Left lung (tissue), 10 donors: ENCODE measurements around the gene OSBPL1A. TPM values are rescaled to one million over a fixed set of nuclear protein-coding genes. Genes with fewer than 3 reads are reported as not detected.
A peak's percentile ranks its signal among the peaks of the same experiment; 100 is the strongest.

ENCODE experiments used
- ATAC-seq: fragments of 200-7000 bp; cut with Tn5 transposase; one replicate; pipeline ENCODE4 v1.9.1; 2020; ENCODE audit warnings: moderate library complexity
- DNase-seq, 4 donors: peaks; one replicate each; pipeline ENCODE4 v3.0.0-alpha.2; 2013 to 2020
- H3K27ac ChIP-seq, 2 donors: fragments of 200-600 bp; sonication (generic) in 1 of 2; one replicate each; pipeline versions ENCODE4 v1.5.0 to v1.8.0; 2020 to 2021
- H3K27me3 ChIP-seq, 2 donors: fragments of 200-600 bp; sonication (generic) in 1 of 2; one replicate each; pipeline versions ENCODE4 v1.5.0 to v1.8.0; 2020 to 2021
- H3K36me3 ChIP-seq, 2 donors: fragments of 200-600 bp; sonication (generic) in 1 of 2; one replicate each; pipeline versions ENCODE4 v1.5.0 to v1.8.0; 2020 to 2021
- H3K4me1 ChIP-seq, 2 donors: fragments of 200-600 bp; one replicate each; pipeline ENCODE4 v1.8.0; 2021
- H3K4me3 ChIP-seq, 2 donors: fragments of 200-600 bp; sonication (generic) in 1 of 2; one replicate each; pipeline versions ENCODE4 v1.5.0 to v1.8.0; 2020 to 2021; ENCODE audit warnings: mild to moderate bottlenecking in 1 of 2
- H3K9me3 ChIP-seq, 2 donors: fragments of 200-600 bp; sonication (generic) in 1 of 2; one replicate each; pipeline versions ENCODE4 v1.5.0 to v1.8.0; 2020 to 2021
- intact Hi-C, 2 donors: fragments of 100-400 bp; cut with DNase I; formaldehyde crosslinking; loops; one replicate each; pipeline versions ENCODE4 v1.11.2 to v1.14.2; 2022
- polyA plus RNA-seq, 6 donors: library from polyadenylated mRNA; unstranded; fragments of 120-200 nt; gene quantifications; one replicate each; pipeline ENCODE4 v1.2.1, GENCODE V29; 2013; ENCODE audit not compliant: insufficient read length in 6 of 6
- total RNA-seq, 2 donors: library from RNA; stranded (reverse); fragmentation: NEBNext Ultra II Directional; extraction: Animal tissue kit (Norgen Biotek cat#: 25700); gene quantifications; one replicate each; pipeline ENCODE4 v1.2.1, GENCODE V29; 2021
- TF ChIP-seq, protein P1 (sequence below), 2 donors: fragments of 200-600 bp; sonication (generic) in 1 of 2; IDR thresholded peaks; one replicate each; pipeline versions ENCODE4 v1.5.0 to v1.8.0; 2021; ENCODE audit warnings: antibody characterized with exemption in 2 of 2
- donor health status: DM: no; HTN: yes; CAD: no.
- donor health status: DM: no; HTN: no; CAD: no.

The OSBPL1A gene
- total and polyA plus RNA-seq, 8 donors: 29.6 to 65.7 (median 55.1) TPM

DNA sequence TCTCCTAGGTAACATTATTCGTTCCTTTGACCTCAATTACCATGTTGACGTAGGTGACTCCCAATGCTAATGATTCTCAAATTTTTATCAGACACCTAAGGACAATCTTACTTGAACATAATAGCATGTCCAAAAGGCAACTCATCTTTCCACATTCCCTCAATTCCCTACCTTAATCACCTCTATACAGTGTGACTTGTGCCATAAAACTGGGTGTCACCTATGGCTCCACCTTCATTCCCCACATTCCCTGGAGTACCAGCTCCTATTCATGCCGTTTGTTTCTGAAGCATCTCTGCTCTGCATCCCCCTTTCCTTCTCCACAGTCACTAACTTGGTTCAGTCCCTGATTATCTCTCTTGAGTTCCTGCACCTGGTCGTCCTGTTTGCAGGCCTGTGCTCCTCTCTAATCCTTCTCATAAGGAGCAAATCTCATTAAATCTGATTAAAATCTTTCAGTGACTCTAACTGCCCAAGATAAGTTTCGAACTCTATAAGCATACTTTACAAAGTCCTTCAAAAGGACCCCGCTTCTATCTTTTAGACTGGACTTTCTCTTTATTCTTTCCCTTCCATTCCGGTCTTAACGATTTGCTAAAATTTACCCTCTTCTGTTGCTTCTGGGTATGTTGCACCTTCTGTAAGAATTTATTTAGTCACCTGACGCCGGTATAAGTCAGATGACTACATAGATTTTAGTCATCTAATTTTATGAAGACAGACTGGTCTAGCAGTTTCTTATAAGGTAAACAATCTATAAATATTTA, 128.7 kb downstream of the OSBPL1A start:
- Histone ChIP-seq H3K4me1 (peaks cover 4 to 25% of the 10 kb centered on the region in 2 donors), H3K36me3 (no peaks in the 10 kb centered on the region), H3K27ac (no peak overlapping the region), H3K9me3 (no peaks in the 10 kb centered on the region), H3K4me3 (no peak overlapping the region), H3K27me3 (peaks cover 0 to 10% of the 10 kb centered on the region in 2 donors)
- intact Hi-C loops: no loop called here
- no peak for ATAC-seq
- no peak for DNase-seq
- TF ChIP-seq, protein P1, sequence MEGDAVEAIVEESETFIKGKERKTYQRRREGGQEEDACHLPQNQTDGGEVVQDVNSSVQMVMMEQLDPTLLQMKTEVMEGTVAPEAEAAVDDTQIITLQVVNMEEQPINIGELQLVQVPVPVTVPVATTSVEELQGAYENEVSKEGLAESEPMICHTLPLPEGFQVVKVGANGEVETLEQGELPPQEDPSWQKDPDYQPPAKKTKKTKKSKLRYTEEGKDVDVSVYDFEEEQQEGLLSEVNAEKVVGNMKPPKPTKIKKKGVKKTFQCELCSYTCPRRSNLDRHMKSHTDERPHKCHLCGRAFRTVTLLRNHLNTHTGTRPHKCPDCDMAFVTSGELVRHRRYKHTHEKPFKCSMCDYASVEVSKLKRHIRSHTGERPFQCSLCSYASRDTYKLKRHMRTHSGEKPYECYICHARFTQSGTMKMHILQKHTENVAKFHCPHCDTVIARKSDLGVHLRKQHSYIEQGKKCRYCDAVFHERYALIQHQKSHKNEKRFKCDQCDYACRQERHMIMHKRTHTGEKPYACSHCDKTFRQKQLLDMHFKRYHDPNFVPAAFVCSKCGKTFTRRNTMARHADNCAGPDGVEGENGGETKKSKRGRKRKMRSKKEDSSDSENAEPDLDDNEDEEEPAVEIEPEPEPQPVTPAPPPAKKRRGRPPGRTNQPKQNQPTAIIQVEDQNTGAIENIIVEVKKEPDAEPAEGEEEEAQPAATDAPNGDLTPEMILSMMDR (IDR thresholded peaks at IDR 0.05): no peak

DNA sequence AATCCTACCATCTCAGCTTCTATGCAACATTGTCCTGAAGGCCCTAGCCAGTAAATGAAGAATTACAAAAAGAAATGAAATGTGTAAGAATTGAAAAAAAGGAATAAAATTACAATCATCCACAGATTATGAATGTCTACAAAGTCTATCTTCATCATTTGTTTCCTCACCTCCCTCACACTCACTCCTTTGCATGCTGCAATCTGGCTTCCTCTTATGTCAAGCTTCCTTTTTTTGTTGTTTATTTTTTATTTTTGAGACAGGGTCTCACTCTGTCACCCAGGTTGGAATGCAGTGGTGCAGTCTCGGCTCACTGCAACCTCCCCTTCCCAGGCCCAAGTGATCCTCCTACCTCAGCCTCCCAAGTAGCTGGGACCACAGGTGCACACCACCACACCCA, 129.7 kb downstream of the OSBPL1A start:
- ATAC-seq (no peak), DNase-seq (no peak)
- Histone ChIP-seq H3K4me1 (peaks cover 4 to 24% of the 10 kb centered on the region in 2 donors), H3K27me3 (peaks cover 0 to 10% of the 10 kb centered on the region in 2 donors), H3K4me3 (no peak overlapping the region), H3K27ac (no peak overlapping the region), H3K36me3 (no peaks in the 10 kb centered on the region), H3K9me3 (no peaks in the 10 kb centered on the region)
- intact Hi-C loops: no loop called here
- TF ChIP-seq, protein P1 (IDR thresholded peaks at IDR 0.05): no peak

DNA sequence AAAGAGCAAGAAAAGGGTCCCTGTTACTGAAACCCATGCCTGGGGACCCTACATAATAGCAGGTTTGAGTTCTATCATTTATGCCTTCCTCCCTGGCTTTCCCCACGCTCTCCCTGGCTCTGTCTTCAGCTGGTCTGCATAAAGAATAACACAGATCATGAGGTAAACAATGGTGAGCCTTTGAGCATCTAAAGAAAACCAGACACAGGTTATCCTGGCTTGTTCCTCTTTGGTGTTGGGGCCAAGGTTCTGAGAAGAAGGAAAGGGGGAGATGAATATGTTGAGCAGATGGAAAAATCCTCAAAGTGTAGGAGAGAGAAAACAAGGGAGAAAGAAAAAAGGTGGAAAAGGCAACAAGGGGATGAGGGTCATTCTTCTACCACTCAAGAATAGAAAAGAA, 131.5 kb downstream of the OSBPL1A start:
- H3K4me1 ChIP-seq: peaks cover 0 to 18% of the 10 kb centered on the region in 2 donors
- ATAC-seq (no peak), DNase-seq (no peak)
- intact Hi-C loops: no loop called here
- no peak overlapping the region for H3K27ac ChIP-seq
- peaks cover 0 to under 1% of the 10 kb centered on the region in 2 donors for H3K27me3 ChIP-seq
- H3K4me3 ChIP-seq: no peak overlapping the region
- H3K36me3 ChIP-seq: no peaks in the 10 kb centered on the region
- TF ChIP-seq, protein P1 (IDR thresholded peaks at IDR 0.05): no peak
- no peaks in the 10 kb centered on the region for H3K9me3 ChIP-seq

- H3K27ac ChIP-seq: no peak overlapping the region
- intact Hi-C loops: no loop called here
- no peaks in the 10 kb centered on the region for H3K36me3 ChIP-seq
- ATAC-seq: no peak
- TF ChIP-seq, protein P1 (IDR thresholded peaks at IDR 0.05): no peak
- H3K4me1 ChIP-seq: peaks cover 0 to 12% of the 10 kb centered on the region in 2 donors
- DNase-seq: no peak
- H3K27me3 ChIP-seq: no peaks in the 10 kb centered on the region
- no peaks in the 10 kb centered on the region for H3K9me3 ChIP-seq
- H3K4me3 ChIP-seq: no peak overlapping the region
These were observed 132.0 kb downstream of the OSBPL1A start for GRCh38 chr18:24265502-24266064.

DNA sequence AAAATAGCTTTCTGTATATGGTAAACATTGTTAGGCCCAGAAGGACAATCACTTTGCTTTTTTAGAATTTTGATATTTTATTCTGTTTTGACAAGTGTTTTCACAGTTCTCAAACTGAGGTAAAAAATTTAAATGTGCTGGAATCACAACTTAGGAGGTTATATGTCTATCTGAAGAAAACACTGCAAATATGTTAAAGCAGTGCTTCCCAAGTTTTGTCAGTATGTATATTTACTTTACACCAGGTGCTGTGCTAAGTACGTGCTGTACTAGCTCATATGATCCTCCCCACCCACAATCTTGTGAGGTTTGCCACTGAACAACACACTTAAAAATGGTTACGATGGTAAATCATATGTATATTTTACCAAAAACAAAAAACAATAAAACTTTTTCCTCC, 134.6 kb downstream of the OSBPL1A start:
- no peak overlapping the region for H3K4me3 ChIP-seq
- no peaks in the 10 kb centered on the region for H3K36me3 ChIP-seq
- H3K27me3 ChIP-seq: no peaks in the 10 kb centered on the region
- no peak for DNase-seq
- H3K4me1 ChIP-seq: peaks cover 0 to 8% of the 10 kb centered on the region in 2 donors
- no peaks in the 10 kb centered on the region for H3K9me3 ChIP-seq
- TF ChIP-seq, protein P1 (IDR thresholded peaks at IDR 0.05): no peak
- ATAC-seq: peak; percentile 56
- H3K27ac ChIP-seq: no peak overlapping the region
- intact Hi-C loops: no loop called here
